Stimulated activated CD4-positive, alpha-beta T cell treated with anti-CD3 and anti-CD28 coated beads, Interleukin-4, amount 100 ng/mL, for 1 hour (primary cell): ENCODE measurements around the gene TRPV5.

ENCODE experiments used
- DNase-seq: peaks from one replicate; pipeline ENCODE4 v3.0.0-alpha.2; 2020

TRPV5 gene

DNA sequence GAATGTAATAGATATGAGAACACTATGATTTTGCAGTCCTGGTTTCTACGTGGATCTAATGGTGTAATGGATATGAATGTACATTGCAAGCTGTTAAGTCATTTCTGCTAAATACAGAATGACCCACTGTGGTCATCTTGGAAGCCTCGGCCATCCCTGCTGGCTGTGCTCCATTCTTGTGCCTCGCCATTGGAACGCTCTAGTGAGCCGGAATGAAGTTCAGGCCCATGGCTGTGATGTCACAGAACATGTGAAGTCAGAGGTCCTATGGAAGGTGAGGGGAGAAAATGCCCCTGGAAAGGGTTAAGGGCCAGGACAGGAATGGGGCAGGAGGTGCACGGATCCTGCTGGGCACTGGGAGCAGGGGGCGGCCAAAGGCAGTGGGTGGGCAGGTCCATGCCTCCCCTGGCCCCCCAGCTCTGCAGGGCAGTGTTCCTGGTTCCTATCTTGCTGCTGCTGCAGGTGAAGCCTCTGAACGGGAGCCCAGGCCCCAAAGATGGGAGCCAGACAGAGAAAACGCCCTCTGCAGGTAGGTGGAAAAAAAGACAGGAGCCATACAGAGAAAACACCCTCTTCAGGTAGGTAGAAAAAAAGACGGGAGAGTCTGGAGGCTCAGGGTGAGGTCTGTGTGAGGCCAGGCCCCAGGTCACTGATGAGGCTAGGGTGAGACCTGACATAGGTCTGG, 5.8 kb upstream of the TRPV5 start, which contains the start of gene LLCFC1:
Gene LLCFC1, plus strand, starts transcription at position 259 of the 685 bp plus-strand sequence. Its CDS starts 138 bp downstream, at position 397.
- DNase-seq = no peak

DNA sequence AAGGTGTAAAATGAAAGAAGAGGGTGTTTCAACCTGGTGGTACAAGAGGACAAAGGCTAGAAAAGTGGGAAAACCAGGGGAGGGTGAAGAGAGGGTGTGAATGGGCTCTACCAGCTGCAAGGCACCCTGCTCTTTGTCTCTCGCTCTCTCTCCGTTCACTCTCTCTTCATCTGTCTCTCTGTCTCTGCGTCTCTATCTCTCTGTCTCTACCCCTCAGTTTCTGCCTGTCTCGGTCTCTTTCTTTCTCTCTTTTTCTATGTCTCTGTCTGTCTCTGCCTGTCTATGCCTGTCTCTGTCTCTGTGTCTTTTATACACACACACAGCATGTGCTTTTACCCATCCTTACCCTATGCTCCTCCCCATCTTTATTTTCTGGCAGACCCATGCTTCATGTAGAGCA, 5.1 kb upstream of the TRPV5 start:
- DNase-seq = no peak

DNA sequence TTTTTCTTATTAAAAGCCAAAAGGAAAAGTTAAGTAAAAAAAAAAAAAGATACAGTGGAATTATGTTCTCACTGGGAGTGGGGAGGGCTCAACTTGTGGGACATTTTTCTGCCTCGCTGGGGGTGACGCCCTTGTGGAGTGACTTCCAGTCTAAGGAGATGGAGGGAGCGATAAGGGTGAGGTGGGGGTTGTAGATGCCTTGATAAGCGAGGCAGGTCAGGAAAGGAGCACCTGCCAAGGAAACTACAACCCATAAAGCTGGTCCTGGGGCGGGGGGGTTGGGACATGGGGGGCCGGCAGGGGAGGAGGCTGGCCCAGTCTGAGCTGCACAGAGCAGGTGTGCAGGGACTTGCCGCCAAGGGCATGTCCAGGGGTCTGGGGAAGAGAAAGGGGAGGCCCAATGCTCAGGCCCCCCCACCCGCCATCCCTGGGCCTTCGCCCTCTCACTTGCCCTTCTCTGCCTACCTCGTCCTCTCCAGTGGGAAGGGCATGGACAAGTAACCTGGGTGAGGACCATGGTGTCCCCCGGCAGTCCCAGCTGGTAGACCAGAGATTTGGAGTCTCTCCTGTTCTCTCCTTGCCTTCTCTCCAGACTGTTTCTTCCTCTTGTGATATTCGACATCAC, 2.5 kb upstream of the TRPV5 start:
- DNase-seq = no peak

DNA sequence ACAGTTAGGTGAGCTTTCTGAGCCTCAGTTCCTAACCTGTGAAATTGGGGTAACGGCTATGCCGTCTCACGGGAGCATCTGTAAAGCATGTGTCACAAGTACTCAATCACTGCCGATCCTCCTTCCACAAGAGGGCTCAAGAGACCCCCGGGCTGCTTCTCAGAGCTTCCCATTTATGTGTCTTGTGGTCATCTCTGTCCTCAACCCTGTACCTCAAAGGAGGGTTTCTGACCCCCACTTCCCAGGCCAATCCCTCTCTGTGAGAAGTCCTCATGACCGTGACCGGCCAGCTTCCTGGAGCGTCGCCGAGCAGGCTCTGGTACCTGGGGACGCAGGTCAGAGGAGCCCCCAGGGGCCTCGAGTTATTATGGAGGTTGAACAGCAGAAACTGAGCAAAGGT, 510 bp upstream of the TRPV5 start:
- DNase-seq = no peak

DNA sequence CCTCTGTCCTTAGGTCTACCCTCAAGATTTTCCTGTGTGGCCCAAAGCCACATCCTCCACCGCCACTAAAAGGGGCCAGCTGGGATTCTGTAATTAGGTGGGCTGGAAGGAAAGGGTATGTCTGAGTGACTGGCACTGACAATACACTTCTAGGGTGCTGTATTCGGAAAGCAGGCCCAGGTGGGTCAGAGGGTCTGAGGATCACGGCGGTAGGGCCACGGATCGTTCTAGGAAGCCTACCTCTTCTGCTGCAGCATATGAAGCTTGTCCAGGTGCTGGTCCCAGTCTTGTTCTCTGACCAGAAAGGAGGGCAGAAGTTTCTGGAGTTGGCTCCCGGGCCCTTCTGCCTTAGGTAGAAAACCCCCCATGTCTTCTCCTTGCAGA, 462 bp downstream of the TRPV5 start:
- DNase-seq = no peak

DNA sequence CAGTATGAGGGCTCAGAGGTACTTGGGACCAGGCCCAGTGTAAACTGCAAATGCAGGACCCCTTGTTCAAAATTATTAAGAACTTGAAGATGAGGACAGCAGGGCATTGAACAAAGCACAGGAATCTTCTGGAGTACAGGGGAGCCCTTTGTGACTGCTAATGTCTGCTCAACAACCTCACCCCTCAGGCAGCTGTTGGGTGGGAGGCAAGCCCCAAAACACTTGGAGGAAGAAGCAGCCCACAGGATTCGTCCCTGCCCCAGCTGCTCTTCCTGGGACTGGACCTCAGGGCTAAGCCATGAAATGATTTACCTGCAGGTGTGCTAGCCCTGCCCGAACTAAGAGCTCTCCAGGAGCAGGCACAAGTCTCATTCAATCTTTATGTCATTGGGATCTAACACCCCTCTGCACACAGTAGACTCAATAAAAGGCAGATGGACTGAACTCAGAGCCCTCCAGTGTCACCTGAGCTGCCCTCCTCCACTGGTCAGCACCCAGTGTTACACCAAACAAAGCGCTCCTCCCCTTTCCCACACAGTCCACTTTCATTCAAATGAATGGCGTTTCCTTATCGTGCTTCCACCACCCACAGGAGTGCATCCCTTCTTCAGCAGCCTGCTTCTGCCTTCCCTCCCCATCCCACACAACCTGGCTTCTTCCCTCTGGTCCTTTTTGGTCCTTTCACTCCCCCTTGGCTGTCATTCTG, 1.0 kb downstream of the TRPV5 start:
- DNase-seq = no peak

DNA sequence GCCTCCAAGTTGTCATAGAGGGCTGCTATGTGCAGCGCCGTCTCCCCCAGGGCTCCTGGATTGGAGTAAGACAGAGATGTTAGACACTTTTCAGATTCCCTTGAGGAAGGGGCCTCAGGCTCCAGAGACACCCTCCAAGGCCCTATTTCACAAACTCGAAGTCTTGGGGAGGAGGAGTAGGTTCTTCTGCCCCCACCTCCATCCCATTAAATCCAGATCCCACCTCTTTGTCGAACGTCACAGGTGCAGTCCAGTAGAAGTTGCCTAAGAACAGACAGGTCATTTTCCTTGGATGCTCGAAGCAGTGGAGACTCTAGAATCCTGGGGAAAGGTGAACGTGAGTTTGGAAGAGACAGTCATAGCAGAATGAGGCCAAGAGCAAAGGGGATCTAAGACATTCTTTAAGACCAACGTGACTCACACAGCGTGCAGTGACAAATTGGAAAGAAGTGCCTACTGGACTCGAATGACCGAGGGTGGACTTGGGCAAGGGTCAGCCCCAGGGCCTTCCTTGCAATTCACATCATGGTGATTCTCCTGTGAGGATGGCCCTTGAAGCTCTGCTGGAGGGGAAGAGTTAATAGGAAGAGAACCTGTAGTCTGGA, 3.3 kb downstream of the TRPV5 start:
- DNase-seq = no peak

DNA sequence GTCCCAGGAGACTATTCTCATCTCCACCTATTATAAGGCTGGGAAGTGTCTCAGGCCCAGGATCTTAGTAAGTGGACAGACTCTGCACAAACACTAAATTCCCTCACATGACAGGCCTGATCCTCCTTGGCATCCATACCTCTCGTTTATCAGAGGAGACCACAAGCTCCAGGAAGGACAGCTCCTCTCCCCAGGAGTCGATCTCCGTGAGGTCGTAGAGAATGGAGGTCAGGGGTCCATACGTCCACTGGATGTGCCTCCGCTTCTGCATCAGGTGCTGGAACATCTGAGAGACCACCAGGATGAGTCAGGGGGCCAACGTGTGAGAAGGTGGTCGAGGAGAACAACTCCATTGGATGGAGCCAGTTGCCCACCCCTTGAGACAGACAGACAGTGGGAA, 5.6 kb downstream of the TRPV5 start:
- no peak for DNase-seq

DNA sequence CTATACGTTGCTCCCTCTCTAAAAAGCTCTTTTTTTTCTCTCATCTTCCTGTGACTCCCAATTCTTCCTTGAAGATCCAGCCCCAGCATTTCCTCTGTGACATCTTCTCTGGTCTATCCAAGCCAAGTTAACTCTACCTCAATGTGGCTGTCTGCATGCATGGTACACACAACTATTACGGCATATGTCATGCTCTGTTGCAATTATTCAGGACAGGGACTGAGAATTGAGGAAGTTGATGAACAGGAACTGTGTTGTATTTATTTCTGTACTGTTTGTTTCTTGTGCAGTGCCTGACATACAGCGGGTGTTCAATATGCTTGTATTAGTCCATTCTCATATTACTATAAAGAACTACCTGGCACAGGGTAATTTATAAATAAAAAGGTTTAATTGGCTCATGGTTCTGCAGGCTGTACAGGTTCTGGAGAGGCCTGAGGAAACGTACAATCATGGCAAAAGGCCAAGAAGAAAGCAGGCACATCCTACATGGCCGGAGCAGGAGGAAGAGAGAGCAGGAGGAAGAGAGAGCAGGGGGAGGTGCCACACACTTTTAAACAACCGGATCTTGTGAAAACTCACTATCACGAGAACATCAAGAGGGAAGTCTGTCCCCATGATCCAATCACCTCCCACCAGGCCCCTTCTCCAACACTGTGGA, 6.3 kb downstream of the TRPV5 start:
- DNase-seq = no peak

DNA sequence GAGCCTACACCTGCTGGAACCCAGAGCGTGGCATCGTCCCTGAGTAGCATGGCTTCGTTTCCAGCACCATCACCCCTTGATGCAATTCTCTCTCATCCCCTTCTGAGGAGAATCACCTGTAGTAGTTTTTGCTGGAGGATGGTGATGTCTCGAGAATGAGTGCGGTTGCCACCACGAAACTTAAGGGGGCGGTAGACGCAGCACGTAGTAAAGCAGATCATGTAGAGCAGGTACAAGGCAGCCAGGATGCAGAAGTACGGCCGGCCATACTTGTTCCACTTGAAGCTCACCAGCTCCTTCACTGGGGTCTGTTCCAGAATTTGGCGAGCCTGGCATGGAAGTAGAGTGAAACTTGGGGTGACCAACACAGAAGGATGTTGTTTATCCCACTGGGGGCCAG, 8.1 kb downstream of the TRPV5 start:
- DNase-seq = no peak

DNA sequence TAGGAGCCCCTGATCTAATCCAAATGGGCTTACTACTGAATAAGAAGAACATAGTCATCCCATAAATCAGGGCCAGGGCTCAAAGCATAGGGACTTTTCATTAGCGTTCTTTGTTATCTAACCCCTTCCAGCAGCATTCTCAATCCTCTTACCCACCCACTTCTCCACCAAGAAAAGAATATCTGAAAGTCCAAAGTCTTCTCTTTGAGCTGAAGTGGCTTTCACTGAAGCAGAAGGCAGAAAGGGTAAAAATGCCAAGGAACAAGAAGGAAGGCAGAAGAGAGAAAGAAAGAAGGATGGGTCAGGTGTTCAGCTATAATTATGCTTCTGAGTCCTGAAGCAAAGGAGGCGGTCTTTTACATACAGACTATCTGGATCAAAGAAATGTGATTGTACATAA, 10.2 kb downstream of the TRPV5 start:
- DNase-seq = no peak

DNA sequence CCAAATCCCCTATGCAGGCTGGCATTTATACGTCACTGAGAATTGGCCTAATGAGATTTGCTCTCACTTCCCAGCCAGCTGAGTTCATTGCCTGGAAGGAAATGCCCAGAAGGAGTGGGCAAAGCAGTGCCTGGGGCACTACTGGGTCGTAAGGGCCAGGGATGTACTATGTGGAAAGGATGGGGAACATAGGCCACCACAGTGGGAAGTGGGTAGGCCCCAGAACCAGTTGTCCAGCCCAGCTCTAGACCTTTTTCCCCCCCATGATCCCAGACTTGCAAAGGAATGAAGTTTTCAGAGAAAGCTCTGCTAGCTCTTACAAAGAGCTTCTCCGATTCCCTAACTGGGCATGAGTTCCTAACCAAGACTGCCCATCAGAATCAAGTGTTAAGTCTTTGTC, 13.9 kb downstream of the TRPV5 start:
- DNase-seq = no peak

DNA sequence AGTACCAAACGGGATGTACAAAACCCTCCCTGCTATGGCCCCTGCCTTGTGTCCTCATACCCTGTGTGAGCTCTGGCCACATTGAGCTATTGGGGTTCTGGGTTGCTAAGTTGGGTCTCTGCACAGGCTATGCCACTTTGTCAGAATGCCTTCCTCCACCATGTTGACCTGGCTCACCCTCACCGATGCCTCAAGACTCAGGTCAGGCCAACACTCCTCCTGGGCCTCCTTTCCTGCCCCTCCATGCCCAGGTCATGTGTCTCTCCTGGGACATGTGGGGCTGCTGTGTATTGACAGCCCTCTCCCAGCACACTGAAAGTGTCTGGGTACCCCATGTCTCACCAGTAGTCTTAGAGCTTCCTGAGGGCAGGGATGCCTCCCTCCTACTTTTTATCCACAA, 14.6 kb downstream of the TRPV5 start:
- no peak for DNase-seq

DNA sequence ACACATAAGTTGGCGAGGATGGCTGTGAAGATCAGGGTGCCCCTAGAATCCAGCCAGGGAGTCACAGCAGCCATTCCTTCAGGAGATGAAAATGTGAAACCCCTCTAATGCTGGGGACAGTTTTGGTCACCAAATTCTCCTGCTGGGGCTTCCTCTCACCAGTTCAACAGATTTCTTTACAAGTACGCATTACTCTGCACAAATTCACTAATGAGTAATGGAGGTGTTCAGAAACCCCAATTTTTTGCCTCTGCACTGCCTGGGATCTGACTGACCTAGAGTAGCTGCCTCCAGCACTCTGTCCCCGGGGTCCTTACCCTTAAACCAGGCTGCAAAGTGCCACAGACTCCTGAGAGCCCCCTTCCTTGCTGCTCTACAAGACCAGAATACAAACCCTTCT, 16.1 kb downstream of the TRPV5 start:
- DNase-seq = no peak

DNA sequence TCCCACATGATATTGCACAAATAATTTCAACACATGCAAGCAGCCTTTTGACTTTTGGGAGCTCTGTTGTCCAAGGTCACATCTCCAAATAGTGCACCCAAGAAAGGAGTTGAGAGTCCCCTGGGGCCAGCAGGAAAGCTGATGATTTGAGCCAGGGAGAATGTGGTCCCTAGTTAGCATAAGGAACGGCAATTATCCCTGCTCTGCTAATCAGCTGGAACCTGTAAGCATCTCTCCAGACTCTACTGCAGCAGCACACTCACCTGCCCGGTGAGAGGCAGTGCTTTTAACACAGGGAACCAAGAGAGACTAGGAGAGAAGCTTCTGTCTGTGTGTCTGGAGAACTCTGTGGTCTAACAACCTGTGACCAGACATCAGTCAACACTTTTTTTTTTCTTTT, 17.0 kb downstream of the TRPV5 start:
- no peak for DNase-seq

DNA sequence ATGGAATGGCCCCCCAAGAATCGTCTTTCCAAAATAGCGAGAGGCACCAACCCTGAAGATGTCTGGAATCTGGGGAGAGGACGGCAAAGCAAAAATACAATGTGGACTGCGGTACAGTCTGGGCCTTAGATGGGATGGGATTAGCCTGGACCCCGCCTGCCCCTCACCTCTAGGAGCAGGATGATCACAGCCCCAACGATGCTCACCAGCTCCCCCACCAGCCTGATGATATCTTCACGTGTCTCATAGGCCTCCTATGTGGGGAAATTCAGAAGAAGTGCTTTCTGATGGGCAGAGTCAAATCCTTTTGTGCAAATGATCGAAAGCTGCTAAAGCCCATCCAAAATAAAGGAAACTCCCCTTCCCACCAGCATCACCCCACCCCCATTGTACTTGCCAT, 18.2 kb downstream of the TRPV5 start:
- no peak for DNase-seq

DNA sequence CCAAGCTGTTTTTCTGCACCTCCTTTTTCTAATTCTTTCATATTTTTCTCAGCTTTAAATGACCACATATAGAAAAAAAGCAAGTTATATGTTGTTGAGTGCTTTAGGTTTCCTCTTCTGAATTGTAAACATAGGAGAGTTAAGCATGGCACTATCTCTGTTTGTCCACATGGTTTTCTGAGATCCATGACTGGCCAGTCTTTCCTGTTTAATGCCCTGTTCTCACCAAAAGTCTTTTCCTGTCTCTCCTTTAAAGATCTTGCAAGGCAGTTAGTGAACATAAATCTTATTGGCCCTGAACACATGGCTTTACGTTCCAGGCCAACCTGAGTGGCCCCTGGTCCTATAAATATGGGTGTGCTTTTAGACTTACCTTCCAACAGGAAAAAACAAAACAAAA, 19.4 kb downstream of the TRPV5 start:
- no peak for DNase-seq

DNA sequence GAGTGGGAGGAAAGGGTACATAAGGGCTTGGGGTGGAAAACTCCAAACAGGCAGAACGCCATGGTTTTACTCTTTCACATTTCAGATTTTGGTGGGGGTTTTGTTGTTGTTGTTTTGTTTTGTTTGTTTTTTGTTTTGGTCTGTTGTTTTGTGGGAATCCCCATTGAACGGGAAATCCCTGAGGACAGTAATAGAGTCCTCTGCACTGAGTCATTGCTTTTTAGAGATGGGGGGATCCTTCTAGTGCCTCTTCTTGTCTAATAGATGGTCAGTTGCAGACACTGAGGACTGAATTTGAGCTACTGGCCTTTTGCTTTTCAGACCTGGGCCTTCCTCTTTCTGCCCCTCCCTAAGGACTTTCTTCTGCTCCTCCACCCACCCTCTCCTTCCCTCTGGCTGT, 20.0 kb downstream of the TRPV5 start:
- DNase-seq = no peak

DNA sequence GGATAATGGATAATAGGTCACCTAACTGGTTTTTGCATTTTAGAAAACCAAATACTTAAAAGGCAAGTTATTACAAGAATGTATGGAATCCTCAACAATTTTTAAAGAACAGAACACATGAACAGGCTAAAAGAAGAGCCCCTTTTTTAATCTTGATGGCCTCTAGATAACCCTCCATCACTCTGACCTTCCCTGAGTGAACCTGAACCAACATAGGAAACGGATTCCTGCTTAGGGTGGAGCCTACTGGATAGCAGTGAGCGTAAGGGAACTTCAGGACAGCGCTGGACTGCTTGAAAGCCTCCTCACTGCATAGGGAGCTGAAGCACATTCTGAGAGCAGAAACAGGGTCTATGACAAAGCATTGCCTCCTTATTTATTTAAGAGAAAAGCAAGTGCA, 20.5 kb downstream of the TRPV5 start:
- DNase-seq = no peak

DNA sequence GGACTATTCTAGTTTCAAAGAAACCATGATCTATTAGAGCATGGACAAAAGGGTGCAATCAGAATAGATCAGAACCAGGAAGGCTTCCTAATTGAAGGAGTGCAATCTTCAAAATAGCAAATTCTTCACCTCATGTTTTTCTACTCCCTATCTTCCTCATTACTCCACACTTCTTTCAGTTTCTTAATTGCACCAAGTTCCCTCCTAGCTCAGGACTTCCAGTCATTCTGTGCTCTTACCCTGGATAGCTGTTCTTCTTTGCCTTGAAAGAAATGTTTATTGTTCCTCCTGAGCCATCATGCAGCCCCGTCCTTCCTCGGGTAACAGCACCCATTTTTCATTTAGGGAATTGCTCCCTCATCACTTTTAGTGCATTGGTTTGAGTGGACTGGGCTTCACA, 23.1 kb downstream of the TRPV5 start:
- DNase-seq = no peak

DNA sequence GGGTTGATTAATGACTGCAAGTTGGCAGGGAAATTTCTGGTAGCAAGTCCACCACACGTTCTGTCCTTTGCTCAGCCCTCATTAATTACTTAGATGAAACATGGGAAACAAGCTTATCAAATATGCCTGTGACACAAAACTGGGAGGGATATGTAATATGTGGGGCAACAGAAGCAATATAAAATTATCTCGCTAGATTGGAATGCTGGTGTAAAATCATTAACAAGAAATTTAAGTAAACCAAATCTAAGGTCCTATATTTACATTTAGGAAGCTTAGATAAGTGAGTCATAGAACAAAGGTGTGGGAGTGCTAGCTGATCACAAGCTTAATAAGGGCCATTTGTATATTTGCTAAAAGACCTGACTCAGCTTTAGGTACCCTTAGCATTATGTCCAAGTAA, 23.5 kb downstream of the TRPV5 start:
- DNase-seq = no peak

DNA sequence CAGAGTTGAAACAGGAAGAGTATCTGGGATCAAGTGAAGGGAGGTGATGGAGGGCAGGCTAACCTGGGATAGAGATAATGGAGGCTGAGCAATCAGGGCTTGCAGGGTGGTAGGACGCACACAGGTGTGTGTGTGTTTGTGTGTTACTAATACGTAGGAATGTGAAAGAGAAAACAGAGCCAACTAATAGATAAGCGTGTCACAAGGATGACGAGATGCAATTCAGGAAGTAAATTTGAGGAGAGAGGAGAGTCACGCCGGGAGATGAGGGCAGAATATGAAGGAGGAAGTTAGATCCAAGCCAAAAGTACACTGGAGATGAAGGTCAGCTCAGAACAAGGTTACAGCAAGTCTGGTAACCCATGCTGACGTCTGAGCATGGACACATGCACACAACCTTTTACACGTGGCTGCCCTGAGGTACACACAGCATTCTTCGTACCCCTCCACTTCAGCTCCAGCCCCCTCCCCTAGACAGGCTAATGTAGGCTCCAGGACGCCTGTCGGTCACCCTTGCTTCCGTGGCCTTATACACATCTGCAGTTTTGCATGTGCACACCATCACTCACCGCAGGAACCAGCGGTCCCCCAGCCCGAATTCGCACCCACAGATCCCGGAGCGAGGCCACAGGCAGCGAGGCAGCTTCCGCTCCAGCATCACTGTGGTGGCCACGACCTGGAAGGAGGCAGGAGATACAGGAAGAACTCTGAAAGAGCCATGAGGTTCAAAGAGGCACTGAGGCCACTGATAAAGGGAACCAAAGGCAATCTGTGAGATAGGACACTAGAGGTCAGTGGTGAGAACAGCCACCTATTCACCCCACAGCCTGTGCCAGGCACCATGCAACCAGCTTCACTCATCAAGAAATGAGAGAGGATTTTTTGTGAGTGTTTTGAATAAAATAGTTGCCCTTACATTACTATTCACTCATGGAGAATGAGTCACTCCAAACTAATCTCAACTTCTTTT, 24.3 kb downstream of the TRPV5 start:
- no peak for DNase-seq
